HL-60/S4 (cell line): Measurements from ENCODE around the gene FUCA1.
"Not testable (repeated sequence)": the region's sequence is repeated elsewhere in the genome, so short reads cannot be mapped to it uniquely, and the experiment has no call there.

Source experiments
- in situ Hi-C: fragments of 300-500 bp; cut with MboI; formaldehyde crosslinking; loops from 2 replicates; pipeline ENCODE4 v1.14.3; 2022; ENCODE audit warnings: low sequenced_read_pairs

The FUCA1 gene

GRCh38 chr1:23804183-23804835 is 63.8 kb downstream of the FUCA1 start:
- in situ Hi-C loops: no loop called here

GRCh38 chr1:23803674-23804073 is 64.4 kb downstream of the FUCA1 start:
- in situ Hi-C loops: no loop called here

DNA sequence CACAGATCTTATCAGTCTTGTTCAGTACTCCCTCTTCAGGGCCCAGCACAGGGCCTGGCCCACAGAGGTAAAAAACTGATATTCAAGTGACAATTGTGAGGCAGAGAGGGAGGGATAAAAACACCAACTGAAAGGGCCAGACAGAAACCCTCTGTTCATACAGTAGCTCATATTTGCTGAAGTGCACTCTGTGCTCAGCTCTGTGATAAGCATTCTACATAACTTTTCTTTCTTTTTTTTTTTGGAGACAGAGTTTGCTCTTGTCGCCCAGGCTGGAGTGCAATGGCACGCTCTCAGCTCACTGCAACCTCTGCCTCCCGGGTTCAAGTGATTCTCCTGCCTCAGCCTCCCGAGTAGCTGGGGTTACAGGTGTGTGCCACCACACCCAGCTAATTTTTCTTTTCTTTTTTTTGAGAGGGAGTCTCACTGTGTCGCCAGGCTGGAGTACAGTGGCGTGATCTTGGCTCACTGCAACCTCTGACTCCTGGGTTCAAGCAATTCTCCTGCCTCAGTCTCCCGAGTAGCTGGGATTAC is 65.2 kb downstream of the FUCA1 start:
- in situ Hi-C loops: not testable (repeated sequence)

- in situ Hi-C loops: no loop called here
These were observed 66.2 kb downstream of the FUCA1 start for GRCh38 chr1:23801876-23802275.

DNA sequence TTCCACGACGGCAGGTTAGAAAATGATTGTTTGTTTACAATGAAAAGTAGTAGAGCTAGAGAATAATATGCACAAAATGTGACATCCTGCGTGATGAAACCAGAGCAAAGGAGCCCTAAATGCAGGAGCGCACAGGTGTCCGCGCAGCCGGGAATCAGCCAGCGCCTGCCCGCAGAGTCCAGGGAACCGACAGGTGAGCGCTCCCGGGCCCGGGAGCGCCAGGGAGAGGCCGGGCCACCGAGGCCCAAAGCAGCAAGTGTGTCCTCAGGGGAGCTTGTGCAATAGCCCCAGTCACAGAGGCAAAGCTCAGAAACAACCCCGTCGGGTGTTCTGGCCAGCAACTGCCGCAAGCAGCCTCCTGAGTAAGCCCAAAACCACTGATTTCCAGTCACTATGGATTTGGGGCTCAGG is 66.7 kb downstream of the FUCA1 start:
- in situ Hi-C loops: no loop called here

GRCh38 chr1:23800400-23801337 is 67.4 kb downstream of the FUCA1 start, which contains the start of gene GALE:
Gene GALE (minus strand): TSS chr1:23800754. CDS start chr1:23799007, 1,747 bp downstream.
- in situ Hi-C loops: no loop called here

GRCh38 chr1:23799570-23800399 is 68.3 kb downstream of the FUCA1 start:
- in situ Hi-C loops: no loop called here

GRCh38 chr1:23799255-23799569 is 68.9 kb downstream of the FUCA1 start:
- in situ Hi-C loops: no loop called here

DNA sequence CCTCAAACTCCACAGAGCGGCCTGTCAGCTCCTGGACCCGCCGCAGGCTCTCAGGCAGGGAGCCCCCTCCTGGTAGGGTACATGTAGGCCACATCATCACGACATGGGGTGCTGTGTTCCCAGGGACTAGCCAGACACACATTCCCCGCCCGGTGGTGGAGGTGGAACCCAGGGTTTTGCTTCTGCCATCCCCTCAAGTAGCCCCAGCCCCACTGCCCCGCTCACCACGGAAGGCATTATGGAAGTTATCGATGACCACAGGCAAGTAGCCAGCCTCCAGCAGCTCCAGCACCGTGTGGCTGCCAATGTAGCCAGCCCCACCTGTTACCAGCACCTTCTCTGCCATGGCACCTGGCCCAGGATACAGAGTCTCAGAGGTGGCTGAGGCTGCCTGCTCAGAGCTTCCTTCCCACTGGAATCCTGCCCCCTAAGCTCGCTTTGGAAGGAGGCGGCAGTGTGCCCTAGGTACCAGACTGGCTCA is 69.4 kb downstream of the FUCA1 start:
- in situ Hi-C loops: no loop called here

DNA sequence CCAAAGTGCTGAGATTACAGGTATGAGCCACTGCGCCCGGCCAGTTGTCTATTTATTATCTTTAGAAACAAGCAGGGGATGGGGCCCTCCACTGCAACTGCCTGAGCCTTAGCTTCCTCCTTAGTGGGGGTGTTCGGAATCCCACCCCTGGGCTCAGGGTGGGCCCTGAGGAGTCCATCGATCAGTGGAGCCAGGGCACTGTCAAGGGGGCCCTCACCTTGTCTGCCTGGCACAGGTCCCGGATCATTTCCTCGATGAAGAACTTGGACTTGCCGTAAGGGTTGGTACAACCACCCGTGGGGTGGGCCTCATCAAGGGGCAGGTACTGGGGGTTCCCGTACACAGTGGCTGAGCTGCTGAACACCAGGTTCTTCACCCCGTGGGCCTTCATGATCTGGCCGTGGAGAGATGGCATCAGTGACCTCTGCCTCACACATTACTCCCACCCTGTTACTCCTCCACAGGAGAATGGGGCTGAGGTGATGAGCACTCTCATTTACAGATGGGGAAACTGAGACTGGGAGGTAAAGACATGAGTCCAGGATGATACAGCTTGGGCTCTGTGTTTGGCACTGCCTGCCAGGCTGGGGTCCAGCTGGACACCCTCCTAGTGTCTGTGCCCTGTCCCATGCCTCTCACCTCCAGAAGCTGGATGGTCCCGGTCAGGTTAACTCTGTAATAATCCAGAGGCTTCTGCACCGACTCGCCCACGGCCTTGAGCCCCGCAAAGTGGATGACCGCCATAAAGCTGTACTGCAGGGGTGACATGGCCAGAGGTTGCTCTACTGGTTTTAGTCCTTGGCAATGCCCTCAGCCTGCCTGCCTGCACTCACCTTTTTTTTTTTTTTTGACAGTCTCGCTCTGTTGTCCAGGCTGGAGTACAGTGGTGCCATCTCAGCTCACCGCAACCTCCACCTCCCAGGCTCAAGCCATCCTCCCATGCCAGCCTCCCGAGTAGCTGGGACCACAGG is 70.3 kb downstream of the FUCA1 start:
- in situ Hi-C loops: no loop called here

GRCh38 chr1:23796466-23797271 is 71.4 kb downstream of the FUCA1 start:
- in situ Hi-C loops: no loop called here

DNA sequence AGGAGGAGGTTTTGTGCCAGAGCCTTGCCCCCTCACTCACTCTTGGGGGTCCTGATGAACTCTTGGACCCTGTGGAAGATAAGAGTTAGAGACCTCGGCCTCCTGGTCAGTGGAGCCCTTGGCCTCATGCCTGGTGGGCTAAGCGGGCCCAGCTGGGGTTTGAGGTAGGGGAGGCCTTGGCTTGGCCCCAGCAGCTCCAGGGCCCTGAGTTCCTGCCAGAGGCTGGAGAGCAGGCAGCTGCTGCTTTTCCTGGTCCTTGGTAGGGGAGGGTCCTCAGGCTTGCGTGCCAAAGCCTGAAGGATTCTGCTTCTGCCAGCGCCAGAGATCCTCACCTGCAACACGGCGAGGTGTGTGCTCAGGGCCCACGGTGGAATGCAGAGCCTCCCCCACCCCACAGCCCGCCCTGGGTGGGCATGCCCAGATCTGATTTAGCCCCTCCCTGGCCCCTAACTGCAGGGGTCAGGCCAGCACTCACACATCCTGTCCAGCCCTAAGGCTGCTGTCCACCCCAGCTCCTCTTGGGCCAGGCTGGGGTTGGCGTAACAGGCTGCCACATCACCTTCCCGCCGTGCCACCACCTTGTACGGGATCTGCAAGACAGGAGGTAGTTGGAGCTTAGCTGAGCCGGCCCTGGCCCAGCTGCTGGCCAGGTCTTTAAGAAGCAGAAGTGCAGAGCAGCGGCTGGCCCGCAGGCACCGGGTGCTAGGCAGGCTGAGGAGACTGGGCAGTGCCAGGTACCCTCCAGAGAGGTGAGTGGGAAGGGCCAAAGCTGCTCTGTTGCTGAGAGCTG is 72.2 kb downstream of the FUCA1 start:
- in situ Hi-C loops: no loop called here
